GM19438 (cell line): ENCODE results near the gene SLC25A10.

Source experiments
- ATAC-seq: cut with Tn5 transposase; IDR thresholded peaks from one replicate; pipeline ENCODE4 v1.9.1; 2021; ENCODE audit warnings: low read depth; ENCODE audit not compliant: unreplicated experiment

Gene SLC25A10

DNA sequence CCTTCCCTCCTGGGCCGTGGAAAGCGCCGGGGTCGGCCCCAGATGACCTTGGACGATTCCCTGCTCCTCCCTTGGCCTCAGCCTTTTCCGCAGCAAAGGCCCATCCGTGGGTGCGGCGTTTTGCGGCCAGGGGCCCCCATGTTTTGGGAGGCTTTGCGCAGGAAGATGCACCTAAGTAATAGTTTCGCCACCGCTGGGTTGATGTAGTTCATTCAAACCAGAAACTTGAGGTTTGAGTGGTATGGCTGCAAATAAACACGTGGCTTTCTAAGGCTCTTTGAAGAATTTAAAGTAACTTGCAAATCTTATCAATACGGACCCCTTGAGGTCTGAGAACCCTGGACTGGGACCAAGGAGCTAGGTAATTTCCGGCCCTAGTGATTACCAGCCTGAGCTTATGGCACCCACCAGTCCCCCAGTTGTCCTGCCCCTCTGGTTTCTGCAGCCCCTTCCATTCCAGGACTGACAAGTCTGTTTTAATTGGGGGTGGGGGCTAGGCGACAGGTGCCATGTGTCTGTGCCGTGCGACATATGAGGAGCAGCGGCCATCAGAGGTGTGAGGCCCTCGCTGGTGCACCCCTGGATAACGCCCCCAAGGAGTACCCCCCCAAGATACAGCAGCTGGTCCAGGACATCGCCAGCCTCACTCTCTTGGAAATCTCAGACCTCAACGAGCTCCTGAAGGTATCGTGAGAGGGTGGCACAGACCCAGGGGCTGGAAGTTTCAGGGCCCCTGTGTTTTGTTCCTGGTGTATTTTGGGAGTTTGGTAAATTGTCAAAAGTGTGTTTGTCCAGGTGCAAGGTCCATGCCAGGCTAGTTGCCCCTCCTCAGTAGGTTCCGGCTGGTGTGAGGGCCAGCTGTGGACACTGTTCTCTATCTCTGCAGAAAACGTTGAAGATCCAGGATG, 8.1 kb upstream of the SLC25A10 start:
- ATAC-seq, result no peak

DNA sequence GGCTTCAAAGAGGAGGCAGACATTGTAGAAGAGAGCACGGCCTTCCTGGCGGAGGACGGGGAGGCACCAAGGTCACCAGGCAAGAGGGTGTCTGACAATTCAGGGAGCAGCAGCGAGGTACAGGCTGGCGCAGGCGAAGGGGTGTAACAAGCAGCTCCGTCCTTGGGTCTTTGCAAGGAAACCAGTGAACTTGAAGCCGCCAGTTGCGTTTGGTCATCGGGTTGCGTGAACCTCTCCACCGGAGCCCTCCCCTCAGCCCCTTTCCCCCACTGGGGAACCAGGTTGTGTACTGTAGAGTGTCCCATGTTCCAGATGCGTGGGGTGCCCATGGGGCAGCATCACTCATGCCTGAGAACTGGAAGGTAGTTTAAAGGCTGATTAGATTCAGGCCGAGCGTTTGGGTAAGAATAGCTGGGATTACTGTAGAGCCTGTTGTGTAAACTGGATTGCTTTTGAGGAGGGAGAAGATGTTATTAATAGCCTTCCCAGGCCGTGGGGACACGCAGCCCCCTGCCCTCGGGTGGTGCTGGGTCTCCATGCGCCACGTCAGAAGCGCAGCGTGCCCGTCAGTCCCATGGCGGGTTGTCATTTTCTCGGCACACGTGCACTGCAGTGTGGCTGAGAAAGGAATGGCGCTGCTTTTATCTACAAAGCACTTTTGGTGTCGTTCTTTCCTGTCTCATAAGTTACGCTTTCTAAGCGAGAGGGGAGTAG, 6.4 kb upstream of the SLC25A10 start:
- no peak for ATAC-seq

DNA sequence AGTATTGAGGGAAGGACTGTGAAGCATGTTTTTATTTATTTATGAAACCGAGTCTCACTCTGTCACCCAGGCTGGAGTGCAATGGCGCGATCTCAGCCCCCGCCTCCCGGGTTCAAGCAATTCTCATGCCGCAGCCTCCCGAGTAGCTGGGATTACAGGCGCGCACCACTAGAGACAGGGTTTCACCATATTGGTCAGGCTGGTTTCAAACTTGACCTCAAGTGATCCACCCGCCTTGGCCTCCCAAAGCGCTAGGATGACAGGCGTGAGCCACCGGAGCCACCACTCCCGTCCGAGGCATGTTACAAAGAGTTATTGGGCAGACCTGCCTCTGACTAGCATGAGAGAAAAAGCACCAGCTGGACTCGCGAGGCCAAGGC, 5.9 kb upstream of the SLC25A10 start:
- ATAC-seq, result no peak

DNA sequence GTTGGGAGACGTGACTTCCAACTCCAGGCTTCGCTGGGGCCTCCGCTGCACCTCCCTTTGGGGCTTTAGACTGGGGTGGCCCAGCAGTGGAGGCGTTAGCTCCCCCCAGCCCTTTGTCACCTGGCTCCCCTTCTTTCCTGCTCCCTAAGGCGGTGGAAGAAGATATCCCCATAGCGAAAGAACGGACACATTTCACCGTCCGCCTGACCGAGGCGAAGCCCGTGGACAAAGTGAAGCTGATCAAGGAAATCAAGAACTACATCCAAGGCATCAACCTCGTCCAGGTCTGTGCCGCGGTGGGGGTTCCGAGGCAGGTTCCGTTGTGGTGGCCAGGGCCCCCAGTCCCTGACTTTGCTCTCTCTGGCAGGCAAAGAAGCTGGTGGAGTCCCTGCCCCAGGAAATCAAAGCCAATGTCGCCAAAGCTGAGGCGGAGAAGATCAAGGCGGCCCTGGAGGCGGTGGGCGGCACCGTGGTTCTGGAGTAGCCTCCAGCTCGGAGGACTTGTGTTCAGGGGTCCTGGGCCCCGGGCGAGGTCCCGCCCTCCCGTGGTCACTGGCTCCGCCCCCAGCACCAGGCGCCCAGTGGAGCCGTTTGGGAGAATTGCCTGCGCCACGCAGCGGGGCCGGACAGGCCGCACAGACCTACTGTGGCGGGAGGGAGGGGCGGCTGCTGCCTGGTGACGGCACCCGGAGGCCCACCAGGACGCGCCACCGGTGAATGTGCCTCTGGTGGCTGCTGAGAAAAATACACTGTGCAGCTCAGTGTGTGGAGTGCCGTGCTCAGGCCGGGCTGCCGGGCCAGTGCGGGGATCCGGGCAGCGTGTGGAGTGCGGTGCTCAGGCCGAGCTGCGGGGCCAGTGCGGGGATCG, 5.1 kb upstream of the SLC25A10 start:
- ATAC-seq, result no peak

DNA sequence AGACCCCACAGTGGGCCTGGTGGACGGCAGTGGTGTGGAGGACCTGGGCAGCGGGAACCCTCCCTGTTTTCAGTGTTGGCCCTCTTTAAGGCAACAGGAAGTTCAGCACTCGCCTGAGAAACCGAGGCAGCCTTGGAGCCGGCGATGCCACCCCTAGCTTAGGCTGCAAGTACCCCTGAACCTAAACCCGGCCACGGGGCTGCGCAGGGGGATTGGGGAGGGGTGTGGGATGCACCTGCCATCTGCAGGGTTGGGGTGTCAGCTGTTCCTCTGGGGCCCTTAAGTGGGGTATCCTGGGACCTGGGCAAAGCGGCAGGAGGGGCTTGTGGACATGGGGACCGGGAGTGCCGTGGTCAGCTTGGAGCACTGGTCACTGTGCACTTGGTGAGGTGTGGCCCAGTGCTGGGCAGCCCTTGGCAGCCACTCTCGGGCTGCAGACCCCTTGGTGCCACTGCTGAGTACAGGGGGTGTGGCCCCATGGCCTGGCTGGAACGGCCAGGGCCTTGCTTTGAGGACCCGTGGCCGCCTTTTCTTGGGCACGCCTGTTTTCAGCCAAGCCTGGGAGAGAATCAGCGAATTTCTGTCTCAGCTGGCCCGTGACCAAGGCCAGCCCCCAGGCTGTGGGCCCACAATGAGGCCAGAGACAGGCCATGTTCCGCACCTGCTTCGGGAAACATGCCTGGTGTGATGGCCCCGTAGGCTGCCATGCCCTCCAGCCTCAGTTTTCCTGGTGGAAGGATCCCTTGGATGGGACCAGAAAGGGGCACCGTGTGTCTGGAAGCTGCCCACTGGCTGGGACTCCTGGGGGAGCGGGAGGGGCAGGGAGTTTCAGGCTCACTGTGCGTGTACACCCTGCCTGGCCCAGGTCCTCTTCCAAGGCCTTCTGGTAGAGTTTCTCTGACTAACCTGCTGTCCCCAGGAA, 4.1 kb upstream of the SLC25A10 start:
- no peak for ATAC-seq

DNA sequence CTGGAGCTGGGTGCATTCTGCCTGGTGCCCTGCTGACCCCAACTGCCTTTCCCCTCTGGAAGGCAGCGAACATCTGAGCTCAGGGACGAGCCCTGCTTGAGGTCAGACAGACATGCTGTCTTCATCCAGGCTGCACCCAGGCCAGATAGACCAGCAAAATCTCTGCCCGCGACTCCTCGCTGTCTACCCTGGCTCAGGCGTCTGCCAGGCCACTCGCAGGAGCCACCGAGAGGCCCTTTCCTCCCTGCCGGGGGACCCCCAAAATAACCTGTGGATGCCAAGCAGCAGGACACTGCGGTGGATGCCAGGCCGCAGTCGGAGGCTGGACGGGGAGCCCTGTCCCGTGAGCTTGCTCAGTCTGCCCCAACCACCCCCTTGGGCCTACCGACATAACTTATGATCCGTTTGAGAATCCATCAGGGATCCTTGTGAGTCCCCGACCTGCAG, 3.3 kb upstream of the SLC25A10 start:
- ATAC-seq, result no peak

DNA sequence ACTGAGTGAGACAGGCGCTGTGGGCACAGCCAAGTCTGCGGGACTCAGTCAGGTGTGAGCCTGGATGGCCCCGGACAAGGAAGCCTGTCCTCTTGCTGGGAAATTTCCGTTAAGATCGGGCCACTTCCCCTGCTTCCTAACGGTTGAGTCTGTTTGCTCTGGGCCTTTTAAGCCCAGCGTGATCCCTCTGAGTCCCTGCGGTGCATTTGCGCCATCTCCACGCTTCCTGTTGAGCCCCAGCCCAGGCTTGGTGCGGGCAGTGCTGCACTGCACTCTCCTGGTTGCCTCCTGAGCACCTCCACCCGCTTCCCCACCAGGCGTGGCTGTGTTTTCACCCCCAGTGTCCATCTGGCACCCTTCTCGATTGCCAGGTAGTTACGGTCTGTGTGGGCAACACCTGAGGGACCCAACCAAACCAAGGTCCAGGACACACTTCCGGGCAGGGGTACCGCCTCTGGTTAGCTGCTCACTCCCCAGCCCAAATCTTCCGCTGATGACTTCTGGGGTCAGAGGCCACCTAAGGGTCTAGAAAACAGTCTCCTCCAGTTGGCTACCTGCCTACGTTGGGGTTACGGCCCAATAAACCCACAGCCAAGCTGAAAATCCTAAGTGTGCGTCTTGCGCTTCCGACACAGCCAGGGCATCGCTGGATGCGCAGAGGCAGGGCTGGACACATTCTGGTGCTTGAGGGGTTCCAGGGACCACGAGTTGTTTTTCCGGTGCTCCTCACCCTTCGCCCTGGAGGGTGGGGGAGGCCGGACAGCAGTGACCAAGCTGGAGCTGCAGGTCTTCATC, 1.4 kb upstream of the SLC25A10 start:
- no peak for ATAC-seq

DNA sequence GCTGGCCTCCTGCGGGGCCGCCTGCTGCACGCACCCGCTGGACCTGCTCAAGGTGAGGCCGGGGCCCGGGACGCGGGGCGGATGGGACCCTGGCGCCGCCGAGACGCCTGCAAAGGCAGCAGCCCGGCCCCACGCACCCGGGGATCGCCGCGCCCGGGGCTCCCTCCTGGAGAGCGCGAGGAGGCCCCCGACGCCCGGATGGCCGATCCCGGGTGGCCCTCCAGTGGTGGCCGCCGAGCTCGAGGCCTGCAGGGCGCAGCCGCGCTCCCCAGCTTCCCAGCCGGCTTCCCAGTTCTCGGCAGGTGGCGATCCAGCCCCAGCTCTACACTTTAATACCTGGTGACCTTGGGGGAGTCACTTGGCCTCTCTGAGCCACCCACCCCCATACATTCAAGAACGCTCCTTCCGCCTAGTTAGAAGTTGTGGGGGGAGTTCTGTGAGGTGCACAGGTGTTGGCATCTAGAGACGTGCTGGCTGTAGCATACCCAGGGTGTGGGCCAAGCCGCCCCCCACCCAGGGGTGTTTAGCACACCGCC, 452 bp downstream of the SLC25A10 start:
- ATAC-seq, result peak; percentile 8

DNA sequence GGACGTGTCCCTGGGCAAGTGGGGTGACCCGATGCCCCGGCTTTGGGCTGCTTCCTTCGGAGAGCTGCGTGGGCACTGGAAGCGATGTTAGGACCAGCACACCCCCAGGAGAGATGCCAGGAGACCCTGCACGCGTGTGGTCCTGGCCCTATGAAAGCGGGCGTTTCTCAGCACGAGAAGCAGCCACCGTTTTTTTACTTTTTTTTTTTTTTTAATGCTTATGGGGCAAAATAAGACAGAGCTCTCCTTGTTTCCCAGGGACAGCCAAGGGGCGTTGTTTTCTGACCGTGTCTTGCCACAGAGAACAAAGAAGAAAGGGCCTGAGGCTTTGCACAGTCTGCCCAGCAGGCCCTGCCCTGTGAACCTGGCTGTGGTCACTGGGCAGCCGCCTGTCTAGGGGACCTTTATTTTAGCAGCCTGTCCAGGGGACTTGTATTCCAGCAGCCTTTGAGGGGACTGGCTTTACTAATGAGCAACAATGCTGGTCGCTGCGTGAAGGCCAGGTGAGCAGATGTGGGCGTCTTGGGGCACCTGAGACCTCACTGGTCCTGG, 996 bp downstream of the SLC25A10 start:
- no peak for ATAC-seq

DNA sequence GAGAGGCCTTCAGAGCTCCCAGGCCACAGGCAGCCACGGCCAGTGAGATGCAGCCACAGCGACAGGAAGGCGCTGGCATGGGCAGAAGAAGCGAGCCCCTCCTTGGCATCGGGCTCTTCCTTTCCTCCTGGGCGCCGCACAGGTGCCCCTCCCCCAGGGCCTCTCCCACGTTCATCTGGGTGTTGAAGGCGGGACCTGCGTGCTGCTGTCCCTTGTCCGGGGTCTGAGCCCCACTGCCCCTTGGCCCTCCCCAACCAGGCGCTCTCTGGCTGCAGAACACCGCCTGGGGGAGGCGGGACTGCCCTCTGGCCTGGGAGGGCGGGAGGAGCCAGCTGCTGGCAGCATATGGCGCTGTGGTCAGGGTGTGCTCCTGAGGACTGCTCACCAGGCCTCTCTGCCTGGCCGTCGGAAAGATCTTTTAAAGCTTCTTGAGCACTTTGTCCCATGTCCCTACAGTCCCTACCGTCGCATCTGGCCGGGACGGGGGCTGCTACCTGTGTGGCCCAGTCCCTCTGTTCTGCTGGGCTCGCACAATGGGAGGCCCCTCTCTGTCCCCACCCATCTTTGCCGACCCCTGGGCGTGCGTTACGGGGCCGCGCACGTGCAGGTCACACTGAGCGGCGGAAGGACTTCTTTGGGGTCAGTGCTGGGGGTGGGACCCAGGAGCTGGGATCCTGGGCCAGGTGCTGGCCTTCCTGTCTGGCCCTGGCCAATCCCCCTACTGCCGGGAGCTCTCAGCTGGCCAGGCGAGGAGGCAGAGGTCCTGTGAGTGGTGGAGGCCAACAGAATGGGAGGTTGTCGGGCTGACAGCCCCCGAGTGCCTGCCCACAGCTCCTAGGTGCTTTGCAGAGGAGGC, 1.7 kb downstream of the SLC25A10 start:
- no peak for ATAC-seq

DNA sequence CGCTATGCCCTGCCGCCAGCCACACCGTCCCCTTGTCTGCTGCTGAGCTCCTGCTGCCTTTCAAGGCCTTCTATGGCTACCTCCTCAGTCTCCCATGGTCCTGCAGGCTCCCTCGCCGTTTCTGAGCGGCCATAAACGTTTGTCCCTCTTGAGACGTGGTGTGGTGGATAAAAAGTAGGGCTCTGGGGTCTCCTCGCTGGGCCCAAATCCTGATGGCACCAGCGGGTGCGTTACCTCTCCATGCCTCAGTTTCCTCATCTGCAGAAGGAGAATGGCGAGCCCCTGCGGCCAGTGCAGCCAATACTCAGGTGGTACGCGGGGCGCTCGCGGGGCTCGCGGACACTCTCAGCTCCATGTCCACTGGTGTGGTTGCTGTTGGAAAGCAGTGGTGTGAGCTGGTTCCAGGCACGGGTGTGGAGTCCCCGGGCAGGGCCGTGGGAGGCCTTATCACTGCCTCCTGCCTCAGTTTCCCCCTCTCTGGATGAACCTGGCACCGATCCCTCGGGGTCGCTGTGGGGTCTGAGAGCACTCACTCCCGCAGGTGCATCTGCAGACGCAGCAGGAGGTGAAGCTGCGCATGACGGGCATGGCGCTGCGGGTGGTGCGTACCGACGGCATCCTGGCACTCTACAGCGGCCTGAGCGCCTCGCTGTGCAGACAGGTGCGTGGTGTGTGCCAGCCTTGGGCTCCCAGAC, 2.5 kb downstream of the SLC25A10 start:
- no peak for ATAC-seq

DNA sequence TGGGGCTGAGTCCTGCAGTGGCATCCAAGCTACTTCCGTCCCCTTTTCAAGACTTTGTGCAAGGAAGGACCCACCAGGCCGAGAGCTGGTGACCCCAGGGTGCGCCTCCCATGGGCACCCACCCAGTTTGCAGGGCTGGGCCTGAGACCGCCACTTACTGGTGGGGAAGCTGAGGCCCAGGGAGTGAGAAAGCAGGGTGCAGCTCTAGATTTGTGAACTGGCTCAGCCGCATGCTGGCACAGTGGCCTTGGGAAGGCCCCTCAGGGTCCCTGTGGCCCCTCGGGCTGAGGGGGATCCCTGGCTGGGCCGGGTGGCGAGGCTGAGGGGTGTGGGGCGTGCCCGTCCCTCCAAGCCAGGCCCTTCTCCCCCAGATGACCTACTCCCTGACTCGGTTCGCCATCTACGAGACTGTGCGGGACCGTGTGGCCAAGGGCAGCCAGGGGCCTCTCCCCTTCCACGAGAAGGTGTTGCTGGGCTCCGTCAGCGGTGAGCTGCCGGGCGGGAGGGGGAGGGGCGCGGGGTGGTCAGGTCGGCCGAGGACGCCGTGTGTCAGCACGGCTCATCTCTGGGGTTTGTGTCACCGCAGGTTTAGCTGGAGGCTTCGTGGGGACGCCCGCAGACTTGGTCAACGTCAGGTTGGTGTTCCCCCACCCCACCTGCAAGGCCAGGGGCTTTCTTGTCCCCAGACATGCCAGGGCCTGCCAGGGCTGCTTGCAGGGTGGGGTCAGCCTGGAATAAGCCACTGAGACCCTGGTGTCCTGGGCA, 3.2 kb downstream of the SLC25A10 start:
- no peak for ATAC-seq

DNA sequence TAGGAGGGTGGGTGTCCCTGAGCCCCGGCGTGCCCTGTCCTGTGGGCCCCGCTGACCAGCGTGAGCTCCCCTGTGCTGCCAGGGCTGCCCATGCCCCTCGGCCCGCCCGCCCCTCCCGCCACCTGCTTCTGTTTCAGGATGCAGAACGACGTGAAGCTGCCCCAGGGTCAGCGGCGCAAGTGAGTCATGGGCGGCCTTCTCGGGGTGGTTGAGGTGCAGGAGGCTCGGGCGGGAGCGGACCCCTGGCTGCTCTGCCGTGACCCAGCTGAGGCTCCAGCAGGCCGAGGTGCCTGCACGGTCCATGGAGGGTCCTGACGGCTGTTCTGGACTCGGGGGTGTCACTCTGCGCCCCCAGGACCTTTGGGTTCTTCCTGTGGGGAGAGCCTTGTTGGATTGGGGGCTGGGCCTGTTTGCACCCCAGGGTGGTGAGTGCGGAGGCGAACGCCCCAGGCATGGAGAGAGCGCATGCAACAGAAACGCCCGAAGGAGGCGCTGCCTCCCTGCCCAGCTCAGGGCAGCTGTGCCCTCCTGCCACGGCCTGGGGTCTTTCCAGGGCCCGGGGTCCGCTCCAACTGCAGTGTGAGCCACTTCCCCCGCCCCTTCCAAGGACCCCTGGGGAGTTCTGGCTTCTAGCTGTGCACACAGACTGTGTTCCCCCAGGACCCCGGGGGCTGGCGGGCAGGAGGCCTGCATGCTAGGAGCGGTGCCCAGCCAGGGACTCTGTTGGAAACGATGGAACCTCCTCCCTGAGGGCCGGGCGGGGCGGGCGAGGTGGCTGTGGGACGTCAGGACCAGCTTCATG, 4.0 kb downstream of the SLC25A10 start:
- ATAC-seq, result no peak

DNA sequence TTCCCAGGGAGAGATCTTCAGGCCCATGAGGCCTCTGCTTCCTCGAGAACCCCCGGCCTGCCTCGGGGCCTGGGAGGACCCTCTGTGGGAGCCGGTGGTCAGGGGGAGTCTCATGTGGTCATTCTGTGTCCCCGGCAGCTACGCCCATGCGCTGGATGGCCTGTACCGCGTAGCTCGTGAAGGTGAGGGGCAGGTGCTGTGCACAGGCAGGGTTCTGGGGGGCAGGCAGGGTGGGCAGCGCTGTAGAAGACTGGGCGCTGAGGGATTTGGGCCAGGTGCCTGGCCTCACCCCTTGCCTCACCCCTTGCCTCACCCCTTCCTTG, 4.6 kb downstream of the SLC25A10 start:
- no peak for ATAC-seq

DNA sequence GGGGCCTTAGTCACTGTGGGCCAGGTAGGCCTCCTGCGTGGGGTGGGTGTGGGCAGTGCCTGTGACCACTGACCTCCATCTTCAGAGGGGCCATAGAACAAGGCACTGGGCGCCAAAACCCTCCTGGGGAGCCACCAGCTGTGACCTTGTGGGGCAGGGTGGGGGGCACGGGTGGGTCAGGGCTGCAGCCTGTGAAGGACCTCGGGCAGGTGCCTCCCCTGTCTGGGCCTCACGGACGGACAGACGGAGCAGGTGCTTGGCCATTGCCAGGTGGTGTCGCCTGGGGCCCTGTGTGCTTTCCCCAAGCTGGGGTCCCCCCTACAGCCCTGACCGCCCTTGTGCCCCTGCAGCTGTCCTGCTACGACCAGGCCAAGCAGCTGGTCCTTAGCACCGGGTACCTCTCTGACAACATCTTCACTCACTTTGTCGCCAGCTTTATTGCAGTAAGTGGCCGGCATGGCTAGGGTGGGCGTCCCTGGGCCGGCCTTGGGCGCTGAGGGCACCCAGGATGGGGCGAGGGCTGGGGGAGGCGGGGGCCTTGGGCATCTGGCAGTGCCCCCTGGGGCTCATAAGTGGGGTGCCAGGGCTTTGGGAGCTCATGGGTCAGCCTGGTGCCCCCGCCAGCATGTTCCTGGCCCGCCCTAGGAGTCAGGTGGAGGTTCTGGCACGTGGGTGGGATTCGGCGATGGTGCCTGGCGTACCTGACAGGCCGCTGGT, 5.1 kb downstream of the SLC25A10 start:
- no peak for ATAC-seq
